Activated CD8-positive, alpha-beta memory T cell treated with anti-CD3 and anti-CD28 coated beads, Interleukin-2, amount 50 U/mL, for 24 hours (primary cell): ENCODE data around the gene TRIM72.
"Not testable (repeated sequence)": the region's sequence is repeated elsewhere in the genome, so short reads cannot be mapped to it uniquely, and the experiment has no call there.

Source experiments
- DNase-seq: peaks from one replicate; pipeline ENCODE4 v3.0.0-alpha.2; 2020; ENCODE audit errors: extremely low read depth

TRIM72 gene

DNA sequence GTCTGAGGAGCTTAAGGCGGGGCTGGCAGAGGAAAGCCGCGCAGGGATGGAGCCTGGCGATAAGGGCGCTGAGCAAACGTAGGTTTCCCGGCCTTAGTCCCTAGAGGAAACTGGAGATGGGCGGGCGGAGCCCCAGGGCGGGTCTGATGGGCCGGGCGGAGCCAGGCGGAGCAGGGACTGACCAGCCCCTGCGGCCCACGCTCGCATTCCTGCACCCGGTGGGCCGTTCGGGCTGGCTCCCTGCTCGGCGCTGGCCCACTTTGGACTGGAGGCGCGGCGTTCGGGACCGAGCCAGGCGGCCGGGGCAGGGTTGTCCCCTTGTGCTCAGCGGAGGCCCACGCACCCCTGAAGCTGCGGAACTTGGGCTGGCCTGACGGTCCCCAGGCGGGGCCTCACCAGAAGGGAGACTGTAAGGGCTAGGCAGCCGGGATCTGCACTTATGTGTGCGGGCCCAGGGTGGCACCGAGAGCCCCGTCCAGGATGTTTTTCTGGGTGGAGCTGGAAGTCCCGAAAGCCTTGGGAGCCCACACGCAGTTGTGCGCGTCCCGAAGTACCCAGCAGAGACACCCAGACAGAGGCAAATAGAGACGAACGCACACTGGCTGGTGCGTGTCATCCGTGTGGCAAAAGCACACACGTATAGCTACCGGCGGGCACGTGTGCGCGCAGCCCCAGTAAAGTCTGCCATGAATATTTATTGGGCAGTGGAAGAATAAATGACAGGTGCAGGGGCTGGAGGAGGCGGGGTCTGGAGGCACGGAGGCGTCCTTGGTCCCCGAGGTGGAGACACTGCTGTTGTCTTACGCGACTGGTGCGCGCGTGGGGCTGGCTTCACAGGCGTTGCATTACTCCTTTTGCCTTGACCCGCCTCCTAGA lies 1.6 kb downstream of the TRIM72 start:
- no peak for DNase-seq

DNA sequence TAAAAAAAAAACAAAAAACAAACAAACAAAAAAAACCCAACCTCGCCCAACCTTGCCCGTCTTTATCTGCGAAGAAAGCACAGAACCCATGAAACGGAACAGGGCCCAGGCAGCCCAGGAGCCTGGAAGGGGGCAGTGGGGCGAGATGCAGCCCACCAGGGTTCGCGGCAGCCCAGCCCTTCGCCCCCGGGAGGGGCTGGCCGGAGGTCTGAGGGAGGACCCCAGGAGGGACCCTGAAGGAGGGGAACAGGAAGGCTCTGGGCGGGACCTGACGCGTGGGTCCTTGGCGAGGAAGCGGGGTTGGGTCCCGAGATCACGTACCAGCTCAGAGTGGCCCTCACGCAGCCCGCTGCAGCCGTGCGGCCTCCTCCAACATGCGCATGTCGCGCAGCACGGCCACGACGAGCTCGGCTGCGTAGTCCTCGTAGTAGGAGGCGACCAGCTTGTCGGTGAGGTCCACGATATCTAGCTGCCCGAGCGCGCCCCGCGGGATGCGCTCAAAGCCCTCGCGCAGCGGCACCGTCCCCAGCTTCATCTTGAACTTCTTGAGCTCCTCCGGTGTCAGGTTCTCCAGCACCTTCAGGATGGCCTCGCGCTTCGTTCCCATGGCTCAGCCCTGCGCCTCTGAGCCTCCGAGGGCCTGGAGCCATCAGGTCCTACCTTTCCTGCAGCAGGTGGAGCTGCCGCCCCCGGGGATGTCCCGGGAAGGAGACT lies 2.7 kb downstream of the TRIM72 start, which contains the start of gene PYDC1:
Gene PYDC1 (minus strand): TSS at position 714 of the 714 bp plus-strand sequence. CDS start 107 bp downstream, at position 607.
- DNase-seq, result no peak

DNA sequence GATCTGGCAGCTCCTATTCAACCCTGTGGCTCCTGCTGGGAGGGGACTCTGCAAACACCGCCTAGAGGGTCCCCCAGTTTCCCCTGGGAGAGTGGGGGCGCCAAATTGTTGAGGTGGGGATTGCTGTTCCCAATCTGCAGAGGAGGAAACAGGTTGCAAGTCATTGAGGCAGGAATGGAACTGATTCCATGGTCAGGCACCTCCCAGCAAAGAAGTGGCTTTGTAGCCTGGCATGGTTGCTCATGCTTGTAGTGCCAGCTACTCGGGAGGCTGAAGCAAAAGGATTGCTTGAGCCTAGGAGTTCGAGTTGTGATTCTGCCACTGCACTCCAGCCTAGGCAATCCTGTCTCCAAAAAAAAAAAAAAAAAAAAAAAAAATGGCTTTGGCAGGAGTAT lies 3.2 kb downstream of the TRIM72 start:
- no peak for DNase-seq

DNA sequence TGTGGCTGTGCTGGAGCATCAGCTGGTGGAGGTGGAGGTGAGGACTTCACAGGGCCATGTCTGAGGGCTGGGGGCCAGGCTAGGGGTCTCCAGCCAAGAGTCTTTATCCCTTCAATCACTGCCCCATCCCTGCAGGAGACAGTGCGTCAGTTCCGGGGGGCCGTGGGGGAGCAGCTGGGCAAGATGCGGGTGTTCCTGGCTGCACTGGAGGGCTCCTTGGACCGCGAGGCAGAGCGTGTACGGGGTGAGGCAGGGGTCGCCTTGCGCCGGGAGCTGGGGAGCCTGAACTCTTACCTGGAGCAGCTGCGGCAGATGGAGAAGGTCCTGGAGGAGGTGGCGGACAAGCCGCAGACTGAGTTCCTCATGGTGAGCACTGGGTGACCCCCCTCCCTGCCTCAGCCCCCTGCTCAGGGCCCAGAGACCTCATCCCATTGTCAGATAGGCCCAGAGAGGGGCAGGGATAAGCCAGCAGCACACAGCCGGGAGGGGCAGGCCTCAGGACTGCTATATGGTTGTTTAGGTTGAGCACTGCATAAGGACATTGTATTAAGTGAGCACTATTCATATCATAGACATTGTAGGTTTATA lies 5.3 kb downstream of the TRIM72 start:
- DNase-seq, result no peak

DNA sequence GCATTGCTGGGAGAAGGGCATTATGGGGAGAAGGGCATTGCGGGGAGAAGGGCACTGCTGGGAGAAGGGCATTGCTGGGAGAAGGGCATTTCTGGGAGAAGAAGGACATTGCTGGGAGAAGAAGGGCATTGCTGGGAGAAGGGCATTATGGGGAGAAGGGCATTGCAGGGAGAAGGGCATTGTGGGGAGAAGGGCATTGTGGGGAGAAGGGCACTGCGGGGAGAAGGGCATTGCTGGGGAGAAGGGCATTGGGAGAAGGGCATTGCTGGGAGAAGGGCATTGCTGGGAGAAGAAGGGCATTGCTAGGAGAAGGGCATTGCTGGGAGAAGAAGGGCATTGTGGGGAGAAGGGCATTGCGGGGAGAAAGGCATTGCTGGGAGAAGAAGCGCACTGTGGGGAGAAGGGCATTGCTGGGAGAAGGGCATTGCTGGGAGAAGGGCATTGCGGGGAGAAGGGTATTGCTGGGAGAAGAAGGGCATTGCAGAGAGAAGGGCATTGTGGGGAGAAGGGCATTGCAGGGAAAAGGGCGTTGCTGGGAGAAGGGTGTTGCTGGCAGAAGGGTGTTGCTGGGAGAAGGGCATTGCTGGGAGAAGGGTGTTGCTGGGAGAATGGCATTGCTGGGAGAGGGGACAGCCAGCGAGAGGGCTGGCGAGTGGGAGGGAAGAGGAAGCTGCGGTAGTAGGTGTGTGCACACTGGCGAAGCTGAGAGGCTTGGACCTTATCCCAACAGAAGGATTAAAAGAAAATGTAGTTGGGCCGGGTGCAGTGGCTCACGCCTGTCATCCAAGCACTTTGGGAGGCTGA lies 7.6 kb downstream of the TRIM72 start:
- DNase-seq, result no peak

DNA sequence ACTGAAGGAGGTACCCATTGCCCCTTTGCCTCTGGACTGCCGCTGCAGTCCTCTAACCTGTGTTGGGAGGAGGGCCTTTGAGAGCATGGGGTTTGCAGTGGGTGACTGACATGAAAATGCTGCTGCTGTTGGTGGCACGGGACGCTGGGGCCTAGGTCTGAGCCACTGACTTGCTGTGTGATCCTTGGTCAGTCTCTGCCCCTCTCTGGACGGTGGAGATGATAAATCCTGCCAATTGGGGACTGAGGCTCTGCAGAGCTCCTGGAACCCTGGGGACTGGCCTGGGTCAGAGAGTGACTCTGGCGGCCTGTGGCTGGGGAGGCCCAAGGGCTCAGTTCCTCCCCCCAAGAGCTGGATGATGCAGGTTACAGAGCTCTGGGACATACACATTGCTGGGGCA lies 9.1 kb downstream of the TRIM72 start:
- DNase-seq, result no peak

DNA sequence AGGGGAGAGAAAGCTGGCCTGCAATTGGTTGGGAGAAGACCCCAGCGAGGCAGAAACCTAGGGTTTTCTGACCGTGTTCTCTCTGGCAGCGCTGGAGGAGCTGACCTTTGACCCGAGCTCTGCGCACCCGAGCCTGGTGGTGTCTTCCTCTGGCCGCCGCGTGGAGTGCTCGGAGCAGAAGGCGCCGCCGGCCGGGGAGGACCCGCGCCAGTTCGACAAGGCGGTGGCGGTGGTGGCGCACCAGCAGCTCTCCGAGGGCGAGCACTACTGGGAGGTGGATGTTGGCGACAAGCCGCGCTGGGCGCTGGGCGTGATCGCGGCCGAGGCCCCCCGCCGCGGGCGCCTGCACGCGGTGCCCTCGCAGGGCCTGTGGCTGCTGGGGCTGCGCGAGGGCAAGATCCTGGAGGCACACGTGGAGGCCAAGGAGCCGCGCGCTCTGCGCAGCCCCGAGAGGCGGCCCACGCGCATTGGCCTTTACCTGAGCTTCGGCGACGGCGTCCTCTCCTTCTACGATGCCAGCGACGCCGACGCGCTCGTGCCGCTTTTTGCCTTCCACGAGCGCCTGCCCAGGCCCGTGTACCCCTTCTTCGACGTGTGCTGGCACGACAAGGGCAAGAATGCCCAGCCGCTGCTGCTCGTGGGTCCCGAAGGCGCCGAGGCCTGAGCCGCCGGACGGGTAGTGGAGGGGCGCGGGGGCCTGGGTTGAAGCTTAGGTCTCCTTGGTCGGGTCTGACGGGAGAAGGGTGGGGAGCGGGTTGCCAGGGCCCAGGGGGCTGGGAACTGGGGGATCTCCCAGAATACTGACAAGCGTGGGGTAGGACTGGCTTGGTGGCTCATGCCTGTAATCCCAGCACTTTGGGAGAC lies 10.4 kb downstream of the TRIM72 start:
- DNase-seq, result no peak

DNA sequence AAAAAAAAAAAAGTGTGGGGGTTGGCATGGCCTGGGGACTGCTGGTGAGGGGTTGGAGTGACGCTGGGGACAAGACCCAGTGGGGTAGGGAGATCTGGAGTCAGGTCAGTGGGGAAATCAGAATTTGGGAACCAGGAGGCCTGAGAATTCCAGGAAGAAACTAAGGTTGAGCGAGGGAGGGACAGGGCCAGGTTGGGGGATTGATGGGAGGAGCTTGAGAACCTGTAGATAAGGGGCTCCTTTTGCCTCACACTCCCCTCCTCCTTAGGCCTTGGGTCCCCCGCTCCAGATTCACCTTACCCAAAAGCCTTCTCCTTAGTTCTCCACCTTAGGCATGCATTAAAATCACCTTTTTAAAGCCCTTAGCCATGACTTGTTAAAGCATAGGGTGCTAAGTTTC lies 11.3 kb downstream of the TRIM72 start:
- DNase-seq, result no peak

DNA sequence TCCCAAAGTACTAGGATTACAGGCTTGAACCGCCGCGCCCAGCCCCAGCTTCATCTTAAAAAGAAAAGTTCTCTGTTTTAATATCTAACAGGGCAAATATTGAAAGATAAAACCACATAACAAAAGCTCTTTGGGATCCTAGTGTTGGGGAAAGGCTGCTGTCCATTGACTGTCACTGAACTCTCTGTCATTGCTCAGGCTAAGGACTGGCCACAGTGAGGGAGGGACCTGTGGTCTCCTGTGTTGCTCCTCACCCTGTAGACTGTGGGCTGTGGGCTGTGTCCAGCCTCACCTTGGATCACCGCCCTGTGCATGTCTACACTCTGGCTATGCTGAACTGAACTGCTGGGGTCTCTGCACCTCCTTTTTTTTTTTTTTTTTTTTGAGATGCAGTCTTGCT lies 14.3 kb downstream of the TRIM72 start:
- DNase-seq, result no peak

DNA sequence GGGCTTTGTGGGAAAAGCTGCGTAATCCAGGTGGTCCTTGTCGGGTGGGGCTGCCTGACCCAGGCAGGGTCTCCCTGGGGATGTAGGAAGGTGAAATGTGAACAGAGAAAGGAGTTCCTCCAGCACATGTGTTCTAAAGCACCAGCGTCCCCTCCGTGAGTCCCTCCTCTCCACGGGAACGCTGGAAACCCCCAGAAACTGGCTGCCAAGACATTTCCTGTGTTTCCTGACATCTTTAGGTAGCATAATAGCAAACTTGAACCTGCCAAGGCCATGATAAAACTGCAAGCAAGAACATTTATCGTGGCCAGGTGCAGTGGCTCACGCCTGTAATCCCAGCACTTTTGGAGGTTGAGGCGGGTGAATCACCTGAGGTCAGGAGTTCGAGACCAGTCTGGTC lies 15.6 kb downstream of the TRIM72 start:
- DNase-seq, result no peak

DNA sequence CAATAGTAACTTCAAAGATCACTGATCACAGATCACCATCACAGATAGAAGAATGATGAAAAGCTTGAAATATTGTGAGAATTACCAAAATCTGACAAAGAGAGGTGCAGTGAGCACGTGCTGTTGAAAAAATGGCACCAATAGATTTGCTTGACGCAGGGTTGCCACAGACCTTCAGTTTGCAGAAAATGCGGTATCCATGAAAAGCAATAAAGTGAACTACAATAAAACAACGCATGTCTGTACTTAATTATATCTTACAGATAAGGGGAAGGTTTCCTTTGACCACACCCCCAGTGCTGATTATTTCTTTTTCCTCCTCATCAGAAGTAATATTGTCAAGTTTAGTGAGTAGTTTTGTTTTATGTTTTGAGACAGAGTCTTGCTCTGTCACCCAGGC lies 24.1 kb downstream of the TRIM72 start:
- no peak for DNase-seq

DNA sequence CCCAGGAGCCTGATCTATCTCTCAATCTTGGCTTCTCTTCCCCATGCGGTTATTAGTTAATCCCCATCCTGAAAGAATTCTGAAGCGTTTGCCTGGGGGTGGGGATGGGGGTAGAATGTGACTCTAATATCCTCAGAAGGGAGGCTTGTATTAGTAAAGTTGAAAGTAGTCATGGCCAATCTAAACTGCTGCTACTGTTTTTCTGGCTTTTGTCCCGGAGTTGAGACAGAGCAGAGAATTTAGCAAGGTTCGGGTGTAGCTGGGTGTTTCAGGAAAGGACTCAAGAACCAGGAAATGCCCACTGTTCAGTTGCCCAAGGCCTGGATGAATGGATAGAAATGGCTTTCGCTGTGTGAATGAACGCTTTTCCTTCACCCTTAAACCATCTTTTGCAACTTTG lies 28.3 kb downstream of the TRIM72 start:
- DNase-seq, result no peak

DNA sequence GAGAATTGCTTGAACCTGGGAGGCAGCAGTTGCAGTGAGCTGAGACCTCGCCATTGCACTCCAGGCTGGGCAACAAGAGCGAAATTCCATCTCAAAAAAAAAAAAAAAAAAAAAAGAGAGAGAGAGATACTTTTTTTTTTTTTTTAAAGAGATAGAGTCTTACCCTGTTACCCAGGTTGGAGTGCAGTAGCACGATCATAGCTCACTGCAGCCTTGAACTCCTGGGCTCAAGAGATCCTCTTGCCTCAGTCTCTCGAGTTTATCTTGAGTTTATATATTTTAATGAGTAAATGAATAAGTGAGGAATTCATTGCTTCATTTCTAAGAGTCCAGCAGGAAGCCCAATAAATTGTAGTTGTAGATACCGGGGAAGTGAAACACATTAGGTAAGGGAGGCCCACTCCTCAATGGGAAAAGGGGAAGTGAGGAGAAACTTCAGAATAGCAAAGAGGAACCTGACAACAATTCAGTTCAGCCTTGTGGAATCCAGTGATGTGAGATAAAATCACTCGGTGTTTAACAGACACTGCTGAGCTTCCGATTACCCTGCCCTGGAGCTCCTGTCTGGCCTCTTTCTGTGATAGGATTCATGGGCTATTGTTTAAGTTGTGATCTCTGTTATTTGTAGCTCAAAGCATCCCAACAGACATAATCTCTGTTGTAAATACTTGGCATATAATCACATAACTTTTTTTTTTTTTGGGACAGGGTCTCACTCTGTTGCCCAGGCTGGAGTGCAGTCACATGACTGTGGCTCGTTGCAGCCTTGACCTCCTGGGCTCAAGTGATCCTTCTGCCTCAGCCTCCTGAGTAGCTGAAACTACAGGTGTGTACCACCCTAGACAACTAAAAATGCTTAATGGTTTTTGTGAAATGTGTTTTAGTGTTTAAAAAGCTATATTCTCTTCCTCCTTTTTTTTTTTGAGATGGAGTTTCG lies 30.1 kb downstream of the TRIM72 start:
- no peak for DNase-seq

DNA sequence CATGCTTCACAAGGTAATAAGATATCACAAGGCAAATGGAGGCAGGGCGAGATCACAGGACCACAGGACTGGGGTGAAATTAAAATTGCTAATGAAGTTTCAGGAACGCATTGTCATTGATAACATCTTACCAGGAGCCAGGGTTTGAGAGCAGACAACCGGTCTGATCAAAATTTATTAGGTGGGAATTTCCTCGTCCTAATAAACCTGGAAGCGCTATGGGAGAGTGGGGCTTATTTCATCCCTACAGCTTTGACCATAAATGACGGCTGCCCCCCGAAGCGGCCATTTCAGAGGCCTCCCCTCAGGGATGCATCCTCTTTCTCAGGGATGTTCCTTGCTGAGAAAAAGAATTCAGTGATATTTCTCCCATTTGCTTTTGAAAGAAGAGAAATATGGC lies 31.7 kb downstream of the TRIM72 start:
- not testable (repeated sequence) for DNase-seq

DNA sequence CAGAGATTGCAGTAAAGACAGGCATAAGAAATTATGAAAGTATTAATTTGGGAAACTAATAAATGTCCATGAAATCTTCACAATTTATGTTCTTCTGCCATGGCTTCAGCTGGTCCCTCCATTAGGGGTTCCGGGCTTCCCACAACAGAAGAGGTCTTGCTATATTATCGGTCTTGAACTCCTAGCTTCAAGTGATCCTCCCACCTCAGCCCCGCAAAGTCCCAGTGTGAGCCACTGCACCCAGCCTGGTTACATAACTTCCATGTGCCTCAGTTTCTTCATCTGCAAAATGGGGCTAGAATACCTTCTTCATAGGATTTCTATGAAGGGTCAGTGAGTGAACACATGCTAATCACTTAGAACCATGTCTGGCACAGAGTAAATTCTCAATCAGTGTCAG lies 32.4 kb downstream of the TRIM72 start:
- DNase-seq, result no peak

DNA sequence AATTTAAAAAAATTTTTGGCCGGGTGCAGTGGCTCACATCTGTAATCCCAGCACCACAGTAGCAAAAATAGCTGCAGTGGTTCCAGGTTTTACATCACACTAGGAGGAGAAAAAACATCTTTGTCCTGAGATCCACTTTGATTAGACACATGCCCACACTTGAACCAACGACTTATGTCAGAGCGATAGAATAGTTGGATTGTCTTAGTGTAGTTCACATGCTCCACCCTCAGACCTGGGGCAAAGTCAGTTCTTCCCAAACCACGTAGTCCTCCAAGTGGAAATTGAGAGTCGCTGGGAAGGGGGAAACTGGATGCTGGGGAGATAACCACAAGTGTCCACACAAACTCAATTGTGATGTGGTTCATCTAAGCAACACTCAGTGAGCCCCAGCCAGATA lies 34.4 kb downstream of the TRIM72 start:
- DNase-seq, result no peak

DNA sequence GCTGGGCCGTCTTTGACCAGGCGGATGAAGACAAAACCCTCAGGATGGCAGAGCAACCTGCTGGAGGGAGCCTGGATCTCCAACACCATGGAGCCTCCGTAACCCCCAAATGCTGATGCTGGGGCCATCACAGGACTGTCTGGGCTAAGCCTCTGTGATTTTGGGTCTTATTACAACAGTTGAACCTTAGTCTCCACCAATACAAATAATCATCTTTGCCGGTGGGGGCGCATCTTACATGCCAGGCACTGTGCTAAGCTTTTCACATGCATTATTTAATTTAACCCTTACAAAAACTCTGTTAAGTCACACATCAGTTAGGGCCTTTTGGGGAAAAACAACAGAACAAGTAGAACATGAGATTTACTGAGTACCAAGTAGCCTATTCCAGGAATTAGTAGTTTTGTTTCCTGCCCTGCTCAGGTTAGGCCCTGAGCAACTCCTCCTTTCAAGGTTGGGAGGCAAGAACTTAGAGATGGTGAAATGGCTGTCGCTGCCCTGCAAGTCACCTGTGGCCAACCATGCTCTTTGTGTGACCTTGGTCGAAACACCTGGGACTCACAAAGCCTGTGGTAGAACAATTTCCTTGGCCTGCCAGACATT lies 37.0 kb downstream of the TRIM72 start:
- no peak for DNase-seq

DNA sequence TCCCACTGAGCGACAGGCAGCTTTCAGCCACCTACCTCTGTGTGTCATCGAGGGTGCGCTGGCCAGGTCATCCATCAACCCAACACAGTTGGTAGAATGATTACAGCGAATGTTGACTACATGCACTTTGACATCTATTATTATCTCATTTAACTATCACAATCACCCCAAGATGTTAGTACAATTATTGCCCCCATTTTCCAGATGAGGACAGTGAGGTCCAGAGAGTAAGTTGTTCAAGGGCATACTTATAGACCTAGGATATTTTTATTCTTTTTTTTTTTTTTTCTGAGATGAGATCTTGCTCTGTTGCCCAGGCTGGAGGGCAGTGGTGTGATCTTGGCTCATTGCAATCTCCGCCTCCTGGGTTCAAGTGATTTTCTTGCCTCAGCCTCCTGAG lies 37.5 kb downstream of the TRIM72 start:
- DNase-seq, result no peak

DNA sequence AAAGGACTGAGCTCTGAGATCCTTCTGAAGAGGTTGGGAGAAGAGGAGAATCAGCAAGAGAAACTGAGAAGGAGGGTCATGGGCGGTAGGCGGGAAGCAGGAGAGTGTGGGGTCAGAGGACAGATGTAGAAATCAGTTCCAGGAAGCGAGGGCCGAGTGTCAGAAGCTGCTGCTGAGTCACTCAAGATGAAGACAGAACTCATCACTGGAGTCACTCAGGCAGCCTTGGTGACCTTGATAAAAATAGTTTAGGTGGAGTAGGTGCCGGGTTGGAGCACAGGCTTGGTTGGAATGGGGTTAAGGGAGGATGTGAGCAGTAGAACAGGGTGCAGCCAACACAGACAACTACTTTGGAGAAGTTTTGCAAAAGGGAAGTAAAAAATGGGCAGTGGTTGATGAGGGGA lies 39.7 kb downstream of the TRIM72 start:
- no peak for DNase-seq
